Epidermal melanocyte (primary cell): ENCODE data around the gene IFIT1B.
"Not testable (repeated sequence)": the region's sequence is repeated elsewhere in the genome, so short reads cannot be mapped to it uniquely, and the experiment has no call there.

Source experiments
- DNase-seq: peaks from one replicate; pipeline ENCODE4 v3.0.0; 2011; ENCODE audit warnings: low spot score; ENCODE audit not compliant: insufficient read length

IFIT1B gene

GRCh38 chr10:89348481-89348880 lies 29.4 kb upstream of the IFIT1B start:
- DNase-seq, result no peak

- no peak for DNase-seq
Measured at GRCh38 chr10:89348975-89349374, 28.9 kb upstream of the IFIT1B start.

DNA sequence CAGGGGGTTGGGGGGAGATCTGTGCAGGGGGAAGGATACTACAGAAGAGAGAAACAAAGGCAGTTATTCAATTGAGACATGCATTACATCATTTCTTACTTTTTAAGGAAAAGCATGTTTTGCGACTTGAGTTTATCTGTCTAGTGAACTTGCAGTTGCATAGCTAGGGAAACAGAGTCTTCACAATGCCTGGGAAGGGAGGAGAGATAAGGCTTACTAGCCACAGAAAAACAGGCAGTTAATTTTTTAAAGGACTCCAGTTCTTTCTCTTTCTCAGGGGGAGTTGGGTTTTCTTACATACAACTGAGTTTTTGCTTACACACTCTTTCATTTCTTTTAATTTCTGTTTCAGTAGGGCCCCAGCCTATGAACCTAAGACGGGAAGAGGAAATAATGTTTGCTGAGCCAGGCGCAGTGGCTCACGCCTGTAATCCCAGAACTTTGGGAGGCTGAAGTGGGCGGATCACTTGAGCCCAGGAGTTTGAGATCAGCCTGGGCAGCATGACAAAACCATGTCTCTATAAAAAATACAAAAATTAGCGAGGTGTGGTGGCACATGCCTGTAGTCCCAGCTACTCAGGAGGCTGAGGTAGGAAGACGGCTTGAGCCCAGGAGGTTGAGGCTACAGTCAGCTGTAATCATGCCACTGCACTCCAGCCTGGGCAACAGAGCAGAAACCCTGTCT lies 27.1 kb upstream of the IFIT1B start:
- DNase-seq, result not testable (repeated sequence)

DNA sequence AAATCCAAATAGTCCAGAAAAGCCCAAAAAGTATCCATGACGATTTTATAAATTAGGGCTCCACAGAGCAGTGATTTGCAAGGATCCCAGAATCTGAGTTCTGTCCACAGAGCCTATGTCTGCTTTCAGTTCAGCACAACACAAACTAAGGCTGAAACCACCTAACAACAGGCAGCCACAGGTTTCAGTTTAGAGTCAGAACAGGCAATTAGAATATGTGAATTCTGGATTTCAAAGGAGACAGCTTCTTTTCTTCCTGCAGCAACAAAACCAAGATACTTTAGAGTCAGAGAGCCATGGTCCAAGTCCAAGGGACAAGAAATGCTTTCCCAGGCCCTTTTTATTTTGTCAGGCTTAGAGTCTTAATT lies 26.5 kb upstream of the IFIT1B start:
- no peak for DNase-seq

- peak; percentile 50 for DNase-seq
Measured at GRCh38 chr10:89351780-89352597, 25.9 kb upstream of the IFIT1B start.

- no peak for DNase-seq
Measured at GRCh38 chr10:89352802-89353201, 25.1 kb upstream of the IFIT1B start.

GRCh38 chr10:89355394-89355931 lies 22.4 kb upstream of the IFIT1B start:
- no peak for DNase-seq

GRCh38 chr10:89357096-89357495 lies 20.8 kb upstream of the IFIT1B start:
- DNase-seq, result no peak

DNA sequence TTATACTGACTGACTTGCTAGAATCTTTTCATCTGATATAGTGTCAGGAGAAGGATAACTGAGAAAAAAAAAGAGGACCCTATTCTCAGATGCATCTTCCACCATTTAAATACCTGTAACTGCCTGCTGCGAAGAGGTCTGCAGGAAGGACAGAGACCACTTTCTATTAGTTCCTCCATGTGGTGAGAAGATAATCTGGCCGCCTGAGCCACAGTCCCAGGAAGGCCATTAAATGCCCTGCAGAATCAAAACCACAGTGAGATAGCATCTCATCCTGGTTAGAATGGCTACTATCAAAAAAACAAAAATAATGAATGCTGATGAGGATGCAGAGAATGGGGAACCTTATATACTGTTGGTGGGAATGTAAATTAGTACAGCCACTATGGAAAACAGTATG lies 19.9 kb upstream of the IFIT1B start:
- no peak for DNase-seq

GRCh38 chr10:89360157-89360556 lies 17.7 kb upstream of the IFIT1B start:
- DNase-seq, result no peak

- DNase-seq, result no peak
Measured at GRCh38 chr10:89362929-89363328, 14.9 kb upstream of the IFIT1B start.

DNA sequence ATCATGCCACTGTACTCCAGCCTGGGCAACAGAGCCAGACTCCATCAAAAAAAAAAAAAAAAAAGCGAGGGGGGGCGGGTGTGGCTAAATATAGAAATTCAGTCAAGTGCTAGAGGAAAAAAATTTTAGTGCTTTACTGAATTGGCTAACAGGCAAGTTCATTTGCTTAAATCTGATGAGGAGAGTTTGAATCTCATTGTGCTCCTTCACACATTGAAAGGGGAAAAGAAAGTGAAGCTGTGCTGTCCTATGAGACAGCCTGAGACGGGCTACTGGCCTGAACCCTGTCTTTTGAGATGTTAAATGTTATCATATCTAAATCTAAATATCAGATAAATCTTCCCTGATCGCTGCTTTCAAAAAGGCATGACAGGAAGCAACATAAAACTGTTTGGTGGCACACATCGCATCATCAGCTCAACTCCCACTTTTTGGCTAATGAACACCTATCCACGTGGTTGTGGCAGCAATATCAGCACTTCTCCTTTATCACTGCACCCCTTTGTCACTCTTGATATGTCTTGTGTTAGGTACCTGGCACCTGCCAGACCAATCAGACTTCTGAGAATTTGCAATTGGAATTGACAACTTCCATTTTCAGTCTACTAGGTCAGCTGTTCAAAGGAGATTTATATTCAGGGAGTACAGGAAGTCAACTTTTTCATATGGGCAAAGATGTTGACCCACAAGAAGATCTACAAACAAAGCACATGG lies 14.0 kb upstream of the IFIT1B start:
- DNase-seq, result no peak

DNA sequence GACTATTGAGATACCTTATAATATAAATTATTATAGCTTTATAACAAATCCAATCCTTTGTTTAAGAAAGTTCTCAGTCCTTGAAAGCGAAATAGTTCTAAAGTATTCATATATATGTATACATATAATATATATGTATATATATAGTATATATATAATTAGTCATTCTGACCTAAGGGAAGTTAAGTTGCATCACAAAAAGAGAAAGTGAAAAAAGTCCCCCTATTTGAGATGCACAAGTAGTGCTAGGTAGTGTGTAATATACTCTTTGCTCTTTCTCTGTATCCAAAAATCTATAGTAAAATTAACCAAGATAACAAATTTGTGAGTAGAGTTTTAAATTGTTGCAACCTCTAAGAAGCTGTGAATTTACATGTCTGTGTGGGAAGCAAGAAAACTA lies 13.3 kb upstream of the IFIT1B start:
- DNase-seq, result no peak

DNA sequence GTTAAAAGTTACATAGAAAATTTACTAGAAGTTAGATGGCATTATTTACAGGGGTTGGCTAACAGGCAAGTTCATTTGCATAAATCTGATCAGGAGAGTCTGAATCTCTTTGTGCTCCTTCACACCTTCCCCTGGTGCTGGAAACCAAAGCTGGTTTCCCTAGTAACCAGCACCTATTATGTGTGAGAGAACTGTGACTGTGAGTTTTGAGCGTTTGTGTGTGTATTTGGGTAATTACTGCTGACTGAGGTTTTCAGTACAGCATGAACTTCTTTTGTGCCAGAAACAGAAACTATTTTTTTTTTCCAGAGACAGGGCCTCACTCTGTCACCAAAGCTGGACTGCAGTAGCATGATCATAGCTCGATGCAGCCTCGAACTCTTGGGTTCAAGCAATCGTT lies 10.3 kb upstream of the IFIT1B start:
- DNase-seq, result no peak

- no peak for DNase-seq
Measured at GRCh38 chr10:89368129-89368528, 9.7 kb upstream of the IFIT1B start.

DNA sequence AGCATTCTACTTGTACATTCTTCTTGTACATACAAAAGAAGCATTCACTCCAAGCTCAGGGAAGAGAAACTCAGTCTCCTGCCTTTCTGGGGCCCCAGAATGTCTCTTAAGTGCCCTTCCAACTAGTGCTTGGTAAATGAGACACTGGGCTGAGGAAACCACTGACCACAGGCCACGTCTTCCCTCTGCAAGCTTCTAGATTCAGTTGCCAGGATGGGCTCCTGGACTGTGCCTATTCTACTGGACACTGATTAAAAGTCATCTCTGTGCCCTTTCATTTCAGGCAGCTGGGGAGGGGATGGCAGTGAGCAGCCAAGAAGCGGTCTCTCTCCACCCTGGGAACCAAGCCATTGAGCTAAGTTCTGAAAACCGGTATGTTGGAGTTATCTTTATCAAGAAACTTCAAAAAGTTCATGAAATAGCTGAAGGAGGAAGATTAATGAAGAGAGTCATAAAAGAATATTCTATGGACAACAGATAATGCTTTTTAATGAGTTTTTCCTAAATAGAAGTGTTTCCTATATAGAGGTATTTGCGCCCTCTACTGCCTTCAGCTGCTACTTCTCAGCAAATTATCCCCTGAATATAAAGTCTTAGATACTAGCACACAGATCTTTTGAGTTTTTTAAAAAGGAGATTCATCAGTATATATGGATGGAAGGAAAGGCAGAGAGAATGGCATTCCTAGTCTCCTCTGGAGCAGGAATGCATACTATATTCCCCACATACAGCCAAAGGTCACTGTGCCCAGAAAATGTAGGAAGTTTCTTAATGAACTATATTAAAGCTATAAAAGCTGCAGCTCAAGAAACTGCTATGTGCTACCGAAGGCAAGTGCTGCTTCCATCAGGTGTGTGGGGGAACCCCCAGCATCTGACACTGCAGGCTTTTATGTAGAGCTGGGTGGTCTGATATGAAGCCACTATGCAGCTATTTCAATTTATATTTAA lies 8.4 kb upstream of the IFIT1B start:
- peak; percentile 28 for DNase-seq

GRCh38 chr10:89371079-89371478 lies 6.8 kb upstream of the IFIT1B start:
- DNase-seq, result no peak

- no peak for DNase-seq
Measured at GRCh38 chr10:89371987-89372386, 5.9 kb upstream of the IFIT1B start.

GRCh38 chr10:89373916-89374711 lies 3.7 kb upstream of the IFIT1B start:
- DNase-seq, result peak; percentile 52

DNA sequence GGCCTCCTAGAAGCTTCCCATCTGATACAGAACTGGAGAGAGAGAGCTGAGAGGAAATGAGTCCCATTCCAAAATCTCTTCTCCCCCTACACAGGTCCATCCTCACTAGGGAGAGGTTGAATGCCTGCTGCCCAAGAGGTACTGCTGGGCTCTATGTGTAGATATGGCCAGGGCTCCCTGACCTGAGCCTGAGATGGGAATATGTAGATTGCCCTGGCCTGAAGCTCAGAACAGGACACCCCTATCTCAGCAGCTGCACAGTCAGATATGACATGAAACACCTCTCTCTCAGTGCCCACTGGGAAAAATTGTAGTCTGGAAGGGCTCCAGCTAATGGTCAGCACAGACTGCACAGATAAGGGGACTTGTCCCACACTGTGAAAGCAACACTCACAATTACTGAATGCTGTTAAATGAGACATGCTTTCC lies 3.1 kb upstream of the IFIT1B start:
- no peak for DNase-seq
